Transverse colon (tissue), 4 donors: ENCODE data around the gene ETFDH.

Experiments used
- POLR2A ChIP-seq: fragments of 450-650 bp; IDR thresholded peaks from one replicate; pipeline ENCODE4 v1.6.1; 2016; ENCODE audit warnings: antibody characterized with exemption, mild to moderate bottlenecking, moderate library complexity
- POLR2AphosphoS5 ChIP-seq, 3 donors: sonication (generic); formaldehyde crosslinking; IDR thresholded peaks; one replicate each; pipeline ENCODE4 v1.6.1; 2016; ENCODE audit warnings: antibody characterized with exemption in 3 of 3
- TF ChIP-seq, protein P1 (sequence below), 5 experiments: fragments of 200-600 bp in 3 of 5; fragments of 450-650 bp in 2 of 5; sonication (generic) in 3 of 5; IDR thresholded peaks; 1 replicate in 2 of 5; 2 replicates in 3 of 5; pipeline ENCODE4 v1.5.1; 2016 to 2017; ENCODE audit warnings: antibody characterized with exemption in 5 of 5, inconsistent platforms in 3 of 5, mild to moderate bottlenecking in 2 of 5, moderate library complexity in 1 of 5

DNA sequence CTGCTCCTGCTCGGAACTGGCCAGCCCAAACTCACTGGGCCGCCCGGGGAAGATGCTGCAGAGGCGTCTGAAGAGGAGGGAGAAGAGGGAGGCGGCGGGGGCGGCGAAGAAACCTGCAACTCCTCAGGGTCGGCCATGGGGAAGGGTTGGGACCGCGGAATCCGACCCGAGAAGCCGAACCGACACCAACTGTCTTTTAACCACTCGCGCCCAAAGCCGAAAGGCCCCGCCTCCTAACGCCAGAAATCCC lies 506 bp upstream of the ETFDH start, which contains the start of gene C4orf46:
- TF ChIP-seq, protein P1, sequence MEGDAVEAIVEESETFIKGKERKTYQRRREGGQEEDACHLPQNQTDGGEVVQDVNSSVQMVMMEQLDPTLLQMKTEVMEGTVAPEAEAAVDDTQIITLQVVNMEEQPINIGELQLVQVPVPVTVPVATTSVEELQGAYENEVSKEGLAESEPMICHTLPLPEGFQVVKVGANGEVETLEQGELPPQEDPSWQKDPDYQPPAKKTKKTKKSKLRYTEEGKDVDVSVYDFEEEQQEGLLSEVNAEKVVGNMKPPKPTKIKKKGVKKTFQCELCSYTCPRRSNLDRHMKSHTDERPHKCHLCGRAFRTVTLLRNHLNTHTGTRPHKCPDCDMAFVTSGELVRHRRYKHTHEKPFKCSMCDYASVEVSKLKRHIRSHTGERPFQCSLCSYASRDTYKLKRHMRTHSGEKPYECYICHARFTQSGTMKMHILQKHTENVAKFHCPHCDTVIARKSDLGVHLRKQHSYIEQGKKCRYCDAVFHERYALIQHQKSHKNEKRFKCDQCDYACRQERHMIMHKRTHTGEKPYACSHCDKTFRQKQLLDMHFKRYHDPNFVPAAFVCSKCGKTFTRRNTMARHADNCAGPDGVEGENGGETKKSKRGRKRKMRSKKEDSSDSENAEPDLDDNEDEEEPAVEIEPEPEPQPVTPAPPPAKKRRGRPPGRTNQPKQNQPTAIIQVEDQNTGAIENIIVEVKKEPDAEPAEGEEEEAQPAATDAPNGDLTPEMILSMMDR (IDR thresholded peaks at IDR 0.05) = no peak
- TF ChIP-seq POLR2A (no peak), POLR2AphosphoS5 (IDR thresholded peaks at IDR 0.05) (no peak)
